Pulmonary artery endothelial cell (primary cell): ENCODE measurements around the gene PCDHB9. TPM values are rescaled to one million over a fixed set of nuclear protein-coding genes. Genes with fewer than 3 reads are reported as not detected.

Experiments
- DNase-seq: peaks from one replicate; pipeline ENCODE4 v3.0.0-alpha.2; 2011; ENCODE audit warnings: low read depth, low spot score
- total RNA-seq: library from RNA; depleted of rRNA; stranded (reverse); fragments of >200 nt; gene quantifications from 2 replicates; pipeline ENCODE4 v1.2.3, GENCODE V29; 2014

PCDHB9 gene
- total RNA-seq, 1 donor from 2014 or later, result 0.07 TPM

- DNase-seq, result no peak
These were observed 49.8 kb downstream of the PCDHB9 start for GRCh38 chr5:141236516-141237313.

Other genes with a start within 250 kb of the PCDHB9 start
- 2.0 and 2.5 TPM in 2 replicates for gene PCDHAC2, start 220.7 kb upstream of the PCDHB9 start, total RNA-seq
- not detected in 2 replicates for gene PCDHB1, start 135.8 kb upstream of the PCDHB9 start, total RNA-seq
- gene PCDHB2, start 92.5 kb upstream of the PCDHB9 start, total RNA-seq, result 1.4 and 2.9 TPM in 2 replicates
- 0.20 and 0.35 TPM in 2 replicates for gene PCDHB3, start 86.7 kb upstream of the PCDHB9 start, total RNA-seq
- 0.04 and 0.07 TPM in 2 replicates for gene PCDHB4, start 65.3 kb upstream of the PCDHB9 start, total RNA-seq
- 0.39 and 0.53 TPM in 2 replicates for gene PCDHB5, start 52.0 kb upstream of the PCDHB9 start, total RNA-seq
- 0.04 and 0.07 TPM in 2 replicates for gene PCDHB6, start 37.1 kb upstream of the PCDHB9 start, total RNA-seq
- 0.28 and 0.40 TPM in 2 replicates for gene PCDHB7, start 14.5 kb upstream of the PCDHB9 start, total RNA-seq
- gene PCDHB8, start 9.4 kb upstream of the PCDHB9 start, total RNA-seq, result 0.04 and 0.07 TPM in 2 replicates
- under 0.01 and 0.13 TPM in 2 replicates for gene PCDHB16, start 4.8 kb upstream of the PCDHB9 start, total RNA-seq
- gene PCDHB10, start 5.2 kb downstream of the PCDHB9 start, total RNA-seq, result 0.33 and 0.46 TPM in 2 replicates
- gene PCDHB11, start 12.5 kb downstream of the PCDHB9 start, total RNA-seq, result 0.13 and 0.25 TPM in 2 replicates
- gene PCDHB12, start 21.6 kb downstream of the PCDHB9 start, total RNA-seq, result 0.21 and 0.33 TPM in 2 replicates
- gene PCDHB13, start 26.8 kb downstream of the PCDHB9 start, total RNA-seq, result 0.33 and 0.99 TPM in 2 replicates
- 0.53 and 0.78 TPM in 2 replicates for gene PCDHB14, start 36.2 kb downstream of the PCDHB9 start, total RNA-seq
- 0.26 and 0.95 TPM in 2 replicates for gene PCDHB15, start 58.2 kb downstream of the PCDHB9 start, total RNA-seq
- 0.13 and 0.32 TPM in 2 replicates for gene SLC25A2, start 116.9 kb downstream of the PCDHB9 start, total RNA-seq
- 70.7 and 109 TPM in 2 replicates for gene TAF7, start 133.6 kb downstream of the PCDHB9 start, total RNA-seq
- 0.20 and 0.28 TPM in 2 replicates for gene PCDHGA1, start 143.4 kb downstream of the PCDHB9 start, total RNA-seq
- gene PCDHGA2, start 151.6 kb downstream of the PCDHB9 start, total RNA-seq, result 0.79 and 0.92 TPM in 2 replicates
- 0.21 and 0.26 TPM in 2 replicates for gene PCDHGA3, start 156.7 kb downstream of the PCDHB9 start, total RNA-seq
- 0.59 and 0.63 TPM in 2 replicates for gene PCDHGB1, start 162.9 kb downstream of the PCDHB9 start, total RNA-seq
- 2.0 and 3.5 TPM in 2 replicates for gene PCDHGA4, start 167.9 kb downstream of the PCDHB9 start, total RNA-seq
- gene PCDHGB2, start 172.8 kb downstream of the PCDHB9 start, total RNA-seq, result 1.3 TPM in 2 replicates
- 0.35 and 0.40 TPM in 2 replicates for gene PCDHGA5, start 177.0 kb downstream of the PCDHB9 start, total RNA-seq
- gene PCDHGB3, start 183.1 kb downstream of the PCDHB9 start, total RNA-seq, result 1.3 and 1.6 TPM in 2 replicates
- 1.3 and 1.4 TPM in 2 replicates for gene PCDHGA6, start 186.7 kb downstream of the PCDHB9 start, total RNA-seq
- gene PCDHGA7, start 195.6 kb downstream of the PCDHB9 start, total RNA-seq, result 0.59 and 0.95 TPM in 2 replicates
- 9.3 and 12.4 TPM in 2 replicates for gene PCDHGB4, start 200.5 kb downstream of the PCDHB9 start, total RNA-seq
- gene PCDHGA8, start 205.5 kb downstream of the PCDHB9 start, total RNA-seq, result 0.46 and 0.95 TPM in 2 replicates
- gene PCDHGB5, start 210.8 kb downstream of the PCDHB9 start, total RNA-seq, result 8.7 and 12.3 TPM in 2 replicates
- gene PCDHGA9, start 215.6 kb downstream of the PCDHB9 start, total RNA-seq, result 1.2 and 1.8 TPM in 2 replicates
- 2.0 and 2.1 TPM in 2 replicates for gene PCDHGB6, start 220.9 kb downstream of the PCDHB9 start, total RNA-seq
- 3.1 and 4.0 TPM in 2 replicates for gene PCDHGA10, start 225.8 kb downstream of the PCDHB9 start, total RNA-seq
- gene PCDHGB7, start 230.5 kb downstream of the PCDHB9 start, total RNA-seq, result 4.8 and 6.1 TPM in 2 replicates
- 8.7 and 11.1 TPM in 2 replicates for gene PCDHGA11, start 233.9 kb downstream of the PCDHB9 start, total RNA-seq
- gene PCDHGA12, start 243.3 kb downstream of the PCDHB9 start, total RNA-seq, result 5.1 and 8.7 TPM in 2 replicates